HUES64 (cell line): ENCODE results near the gene KSR2.
A peak's percentile ranks its signal among the peaks of the same experiment; 100 is the strongest.

Experiments used
- H3K27ac ChIP-seq: 2 replicates; pipeline ENCODE4 v1.7.0; 2013; ENCODE audit warnings: low read depth, low read length, inconsistent platforms
- H3K27me3 ChIP-seq: 2 replicates; pipeline ENCODE4 v1.6.1; 2013; ENCODE audit warnings: mild to moderate bottlenecking, low read length; ENCODE audit not compliant: insufficient read depth
- H3K36me3 ChIP-seq: 2 replicates; pipeline ENCODE4 v1.6.1; 2013; ENCODE audit warnings: mild to moderate bottlenecking, low read length; ENCODE audit not compliant: insufficient read depth
- H3K4me1 ChIP-seq: 2 replicates; pipeline ENCODE4 v1.6.1; 2013; ENCODE audit warnings: mild to moderate bottlenecking, low read length, moderate library complexity; ENCODE audit not compliant: insufficient read depth
- H3K4me3 ChIP-seq: 2 replicates; pipeline ENCODE4 v1.5.1; 2013; ENCODE audit warnings: mild to moderate bottlenecking, low read length, moderate library complexity
- H3K9ac ChIP-seq: 2 replicates; pipeline ENCODE4 v1.6.1; 2013; ENCODE audit warnings: mild to moderate bottlenecking, low read depth, low read length
- H3K9me3 ChIP-seq: 2 replicates; pipeline ENCODE4 v1.6.1; 2013; ENCODE audit warnings: low read depth, low read length; ENCODE audit not compliant: insufficient read depth
- WGBS: fragments of 150-250, 120-280 bp; methylation state at CpG from one replicate; pipeline ENCODE4 v1.1.7; 2013; ENCODE audit warnings: missing lambda C conversion rate; 5-methylcytosine and 5-hydroxymethylcytosine counted together

Gene KSR2

DNA sequence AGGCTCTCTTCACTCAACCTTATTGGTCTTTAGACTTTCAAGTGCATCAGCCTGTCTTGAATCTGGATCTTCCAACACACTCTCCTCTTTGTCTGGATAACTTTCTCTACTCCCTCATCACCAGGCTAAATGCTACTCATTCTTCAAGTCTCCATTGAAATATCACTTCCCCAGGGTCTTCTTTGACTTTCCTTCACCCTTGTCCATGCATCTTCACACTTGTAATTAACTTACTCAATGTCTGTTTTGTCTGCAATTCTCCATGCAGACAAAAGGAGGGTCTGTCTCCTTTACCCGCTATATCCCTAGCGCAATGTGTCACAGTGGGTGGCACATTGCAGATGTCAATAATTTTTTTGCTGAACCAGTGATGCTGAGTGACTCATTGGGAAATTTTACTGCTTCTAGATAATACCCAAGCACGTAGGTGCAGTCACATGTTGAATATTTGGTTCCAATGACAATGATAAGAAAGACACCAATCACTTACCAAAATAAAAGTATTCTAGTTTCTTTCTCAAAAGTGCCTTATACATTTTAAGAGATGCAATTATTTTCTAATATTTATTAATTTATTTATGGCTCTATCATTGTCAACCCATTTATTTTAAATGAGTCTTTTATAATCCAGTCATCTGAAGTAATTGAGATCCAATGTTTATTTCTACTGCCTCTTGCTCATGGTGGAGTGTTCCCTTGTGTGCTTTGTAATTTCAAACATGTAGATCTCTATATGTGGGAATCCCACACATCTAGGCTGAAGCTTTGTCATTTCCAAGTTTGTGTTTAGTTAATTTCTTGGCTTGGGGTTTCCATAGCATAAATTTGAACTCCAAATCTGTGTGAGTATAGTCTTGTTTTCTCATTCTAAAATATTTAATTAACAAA lies 26.0 kb upstream of the KSR2 start:
- no peak overlapping the region for H3K4me3 ChIP-seq
- 93% methylated on average over 3 of the region's 3 CpGs for WGBS
- no peaks in the 10 kb centered on the region for H3K27me3 ChIP-seq
- H3K4me1 ChIP-seq, result no peaks in the 10 kb centered on the region
- no peak overlapping the region for H3K9ac ChIP-seq
- H3K36me3 ChIP-seq, result no peaks in the 10 kb centered on the region
- H3K9me3 ChIP-seq, result no peaks in the 10 kb centered on the region
- no peak overlapping the region for H3K27ac ChIP-seq

DNA sequence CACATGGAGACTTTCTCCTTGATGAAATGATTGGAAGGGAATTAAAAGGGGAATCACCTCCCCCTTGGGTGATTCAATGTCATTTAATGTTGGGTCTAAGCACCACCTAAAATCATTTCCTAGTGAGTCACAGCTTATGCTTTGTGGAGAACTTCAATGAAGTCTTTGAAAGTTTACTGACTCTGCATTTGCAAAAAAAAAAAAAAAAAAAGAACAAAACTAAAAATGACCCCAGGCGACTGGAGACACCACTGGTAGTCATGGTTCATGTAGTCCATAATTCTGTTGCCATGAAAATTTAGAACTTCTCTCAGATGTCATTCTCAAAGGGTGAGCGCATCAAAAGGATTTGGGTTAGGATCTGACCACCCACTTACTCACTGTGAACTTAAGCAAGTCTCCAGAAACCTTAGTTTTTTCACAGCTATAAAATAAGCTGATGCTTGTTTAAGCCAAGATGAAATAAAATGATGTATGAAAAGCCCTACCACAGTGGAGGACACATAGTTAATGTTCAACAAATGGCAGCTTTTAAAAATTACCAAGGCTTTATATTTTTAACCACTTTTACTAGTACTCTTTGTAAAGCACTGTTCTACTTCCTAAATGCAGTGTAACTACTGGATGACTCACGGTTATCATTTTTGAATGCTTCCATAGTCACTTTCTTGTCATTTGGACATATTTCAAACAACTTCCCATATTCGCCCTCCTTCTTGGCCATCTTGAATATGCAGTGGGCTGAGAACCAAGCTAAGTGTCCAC lies 18.1 kb upstream of the KSR2 start:
- no peaks in the 10 kb centered on the region for H3K9me3 ChIP-seq
- H3K4me1 ChIP-seq, result no peaks in the 10 kb centered on the region; the same call in 1 of the 2 replicates
- WGBS, result 92% methylated on average over 4 of the region's 4 CpGs
- H3K27me3 ChIP-seq, result no peaks in the 10 kb centered on the region
- no peak overlapping the region for H3K9ac ChIP-seq
- H3K27ac ChIP-seq, result no peak overlapping the region
- no peak overlapping the region for H3K4me3 ChIP-seq
- no peaks in the 10 kb centered on the region for H3K36me3 ChIP-seq

DNA sequence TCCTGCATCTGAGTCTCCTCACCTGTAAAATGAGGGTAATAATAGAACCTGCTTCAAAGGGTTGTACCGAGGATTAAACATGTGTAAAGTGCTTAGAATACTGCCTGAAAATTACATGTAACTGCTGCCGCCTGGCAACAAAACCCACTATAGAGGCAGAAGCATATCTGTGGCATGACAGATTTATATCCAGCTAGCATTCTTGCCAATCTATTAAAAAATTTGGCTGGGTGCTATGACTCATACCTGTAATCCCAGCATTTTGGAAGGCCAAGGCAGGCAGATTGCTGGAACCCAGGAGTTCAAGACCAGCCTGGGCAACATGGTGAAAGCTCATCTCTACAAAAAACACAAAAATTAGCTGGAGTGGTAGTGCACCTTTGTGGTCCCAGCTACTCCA lies 16.4 kb upstream of the KSR2 start:
- Histone ChIP-seq H3K4me3 (no peak overlapping the region), H3K9me3 (no peaks in the 10 kb centered on the region), H3K9ac (no peak overlapping the region), H3K4me1 (no peaks in the 10 kb centered on the region; the same call in 1 of the 2 replicates), H3K36me3 (no peaks in the 10 kb centered on the region), H3K27me3 (no peaks in the 10 kb centered on the region), H3K27ac (no peak overlapping the region)
- WGBS, result 85% methylated on average over 2 of the region's 2 CpGs

DNA sequence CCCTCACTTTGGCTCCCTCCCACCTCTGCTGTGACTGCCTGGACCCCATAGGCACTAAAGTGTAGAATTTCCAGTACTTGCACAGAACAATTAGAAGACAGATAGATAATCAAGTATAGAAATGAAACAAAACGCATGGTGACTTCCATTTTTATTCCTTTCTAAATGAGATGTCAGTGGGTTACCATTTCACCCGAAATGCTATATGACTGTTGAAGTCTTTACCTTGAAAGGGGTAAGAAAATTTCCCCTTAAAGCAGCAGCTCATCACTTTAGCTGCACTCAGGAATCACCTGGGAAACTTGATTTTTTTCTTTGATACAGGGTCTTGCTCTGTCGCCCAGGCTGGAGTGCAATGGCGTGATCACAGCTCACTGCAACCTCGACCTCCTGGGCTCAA lies 12.5 kb upstream of the KSR2 start:
- H3K4me1 ChIP-seq, result no peaks in the 10 kb centered on the region
- H3K27me3 ChIP-seq, result no peaks in the 10 kb centered on the region
- WGBS, result 86% methylated on average over 5 of the region's 5 CpGs

DNA sequence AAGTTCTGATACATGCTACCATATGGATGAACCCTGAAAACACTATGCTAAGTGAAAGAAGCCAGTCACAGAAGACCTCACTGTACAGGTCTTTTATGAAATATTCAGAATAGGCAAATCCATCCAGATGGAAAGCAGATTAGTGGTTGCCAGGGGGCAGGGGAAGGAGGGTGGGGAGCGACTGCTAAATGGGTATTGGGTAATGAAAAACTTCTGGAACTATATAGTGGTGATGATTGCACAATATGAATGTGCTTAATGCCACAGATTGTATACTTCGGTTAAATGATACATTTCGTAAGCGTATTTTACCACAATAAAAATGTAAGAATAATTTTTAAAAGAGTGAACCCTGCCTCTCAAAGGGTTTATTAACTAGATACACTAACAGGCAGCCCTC lies 11.8 kb upstream of the KSR2 start:
- Histone ChIP-seq H3K36me3 (no peaks in the 10 kb centered on the region), H3K4me1 (no peaks in the 10 kb centered on the region), H3K9me3 (no peaks in the 10 kb centered on the region), H3K27me3 (no peaks in the 10 kb centered on the region), H3K4me3 (no peak overlapping the region), H3K27ac (no peak overlapping the region), H3K9ac (no peak overlapping the region)
- WGBS, result 89% methylated on average over 1 of the region's 4 CpGs

More for the DNA sequence above, 12.5 kb upstream of the KSR2 start:
- no peaks in the 10 kb centered on the region for H3K36me3 ChIP-seq
- H3K9ac ChIP-seq, result no peak overlapping the region
- H3K4me3 ChIP-seq, result no peak overlapping the region
- no peak overlapping the region for H3K27ac ChIP-seq
- H3K9me3 ChIP-seq, result no peaks in the 10 kb centered on the region

DNA sequence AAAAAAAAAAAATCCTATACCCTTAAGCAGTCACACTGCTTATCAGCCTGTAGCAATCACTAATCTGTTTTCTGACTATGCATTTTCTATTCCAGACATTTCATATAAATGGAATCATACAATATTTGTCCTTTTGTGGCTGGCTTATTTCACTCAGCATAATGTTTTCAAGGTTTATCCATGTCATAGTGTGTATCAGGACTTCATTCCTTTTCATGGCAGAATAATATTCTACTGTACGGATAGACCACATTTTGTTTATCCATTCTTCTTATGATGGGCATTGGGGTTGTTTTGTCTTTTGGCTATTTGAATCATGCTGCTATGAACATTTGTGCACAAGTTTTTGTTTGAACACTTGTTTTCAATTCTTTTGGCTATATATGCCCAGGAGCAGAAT lies 8.6 kb upstream of the KSR2 start:
- Histone ChIP-seq H3K4me3 (no peak overlapping the region), H3K9me3 (no peaks in the 10 kb centered on the region), H3K27ac (no peak overlapping the region), H3K9ac (no peak overlapping the region), H3K4me1 (no peaks in the 10 kb centered on the region), H3K27me3 (no peaks in the 10 kb centered on the region), H3K36me3 (no peaks in the 10 kb centered on the region)
- 83% methylated on average over 1 of the region's 1 CpG for WGBS

DNA sequence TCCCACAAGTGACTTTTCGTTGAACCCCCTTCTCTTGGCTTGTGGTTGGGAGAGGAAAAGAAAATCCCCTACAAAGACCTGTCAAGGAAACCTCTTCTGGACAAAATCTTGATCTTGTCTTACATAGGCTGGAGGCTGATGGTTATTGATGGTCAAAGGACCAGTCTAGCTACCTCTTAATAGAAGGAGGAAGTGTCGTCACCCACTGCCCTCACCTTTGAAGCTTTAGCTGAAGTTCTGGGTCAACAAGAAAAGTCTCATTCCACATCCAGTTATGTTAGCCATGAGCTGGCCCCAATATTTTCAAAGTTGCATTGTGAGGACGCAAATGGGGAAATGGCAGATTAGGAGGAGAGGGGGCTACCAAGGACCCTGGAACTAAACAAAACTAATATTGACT lies 6.2 kb upstream of the KSR2 start:
- Histone ChIP-seq H3K9ac (no peak overlapping the region), H3K36me3 (no peaks in the 10 kb centered on the region), H3K9me3 (peaks cover 14% of the 10 kb centered on the region; the same call in 1 of the 2 replicates), H3K27ac (no peak overlapping the region), H3K4me3 (no peak overlapping the region), H3K27me3 (no peaks in the 10 kb centered on the region; the same call in none of the 2 replicates), H3K4me1 (no peaks in the 10 kb centered on the region)
- WGBS, result 90% methylated on average over 3 of the region's 3 CpGs

DNA sequence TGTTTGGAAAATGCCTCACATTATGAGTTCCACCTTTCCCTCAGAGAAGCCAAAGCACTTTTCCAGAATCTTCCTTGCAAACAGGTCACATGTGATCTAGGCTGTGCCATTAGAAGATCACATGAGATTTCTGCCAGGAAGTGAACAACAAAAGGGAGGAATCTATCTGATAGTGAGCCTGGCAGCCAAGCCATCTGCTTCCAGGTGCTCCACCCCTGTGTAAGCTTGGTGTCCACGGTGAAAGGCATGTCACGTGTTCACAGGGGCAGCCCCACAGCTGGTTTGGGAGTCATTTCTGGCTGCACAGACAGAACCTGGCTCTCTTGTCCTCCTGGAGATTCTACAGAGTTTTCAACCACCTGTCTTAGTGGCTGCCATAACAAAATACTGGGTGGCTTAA lies 3.5 kb upstream of the KSR2 start:
- H3K9ac ChIP-seq, result no peak overlapping the region
- 87% methylated on average over 2 of the region's 2 CpGs for WGBS
- H3K4me3 ChIP-seq, result no peak overlapping the region
- H3K4me1 ChIP-seq, result peaks cover 5% of the 10 kb centered on the region
- H3K27ac ChIP-seq, result no peak overlapping the region
- peaks cover 14% of the 10 kb centered on the region; the same call in 1 of the 2 replicates for H3K9me3 ChIP-seq
- H3K27me3 ChIP-seq, result peaks cover 12% of the 10 kb centered on the region
- H3K36me3 ChIP-seq, result no peaks in the 10 kb centered on the region

DNA sequence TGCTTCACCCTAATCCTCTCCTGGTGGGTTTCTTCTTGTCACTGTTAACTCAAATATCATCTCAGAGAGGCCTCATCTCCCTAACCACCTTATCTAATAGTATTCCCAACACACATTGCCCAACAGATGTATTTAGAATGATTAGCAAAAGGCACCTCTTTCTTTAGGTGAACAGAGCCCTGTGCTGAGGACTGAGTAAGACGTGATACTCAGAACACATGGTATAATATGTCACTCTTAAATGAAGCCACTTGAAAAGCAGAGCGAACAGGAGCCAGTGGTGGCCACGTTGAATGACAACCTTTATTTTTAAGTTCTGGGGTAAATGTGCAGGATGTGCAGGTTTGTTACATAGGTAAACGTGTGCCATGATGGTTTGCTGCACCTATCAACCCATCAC lies 1.5 kb upstream of the KSR2 start:
- Histone ChIP-seq H3K9ac (no peak overlapping the region), H3K36me3 (no peaks in the 10 kb centered on the region), H3K4me3 (no peak overlapping the region), H3K27me3 (peaks cover 24% of the 10 kb centered on the region), H3K27ac (no peak overlapping the region), H3K4me1 (peaks cover 15% of the 10 kb centered on the region), H3K9me3 (peaks cover 14% of the 10 kb centered on the region; the same call in 1 of the 2 replicates)
- 98% methylated on average over 3 of the region's 4 CpGs for WGBS

DNA sequence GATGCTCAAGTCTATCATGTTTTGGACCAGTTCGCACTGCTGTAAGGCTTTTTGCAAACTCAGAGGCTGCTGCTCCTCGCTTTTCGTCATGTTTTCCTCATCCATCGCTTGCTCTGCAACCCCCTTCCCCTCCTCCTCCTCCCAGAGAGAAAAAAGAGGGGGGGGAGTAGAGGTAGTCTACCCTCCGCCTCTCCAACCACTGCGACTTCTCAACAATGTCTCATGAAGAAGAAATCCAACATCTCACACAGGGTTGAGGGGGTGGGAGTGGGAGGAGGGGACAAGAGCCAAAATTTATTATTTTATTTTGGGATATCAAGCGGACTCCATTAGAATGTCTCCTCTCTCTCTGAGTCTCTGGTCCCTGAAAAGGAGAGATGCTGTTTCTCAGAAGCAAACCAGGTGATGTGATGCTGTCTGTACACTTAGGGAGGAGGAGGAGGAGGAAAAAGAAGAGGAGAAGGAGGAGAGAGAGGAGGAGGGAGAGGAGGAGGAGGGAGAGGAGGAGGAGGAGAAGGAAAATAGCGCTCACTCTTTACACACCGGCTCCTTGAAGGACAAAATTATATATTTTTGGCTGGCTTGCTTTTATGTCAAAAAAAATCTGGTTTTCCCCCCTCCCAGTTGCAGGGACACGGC lies 520 bp downstream of the KSR2 start:
- Histone ChIP-seq H3K4me3 (peak overlapping the region; percentile 91), H3K9me3 (peaks cover 14% of the 10 kb centered on the region; the same call in 1 of the 2 replicates), H3K9ac (peak overlapping the region; percentile 80), H3K27me3 (peaks cover 24% of the 10 kb centered on the region), H3K27ac (no peak overlapping the region), H3K36me3 (no peaks in the 10 kb centered on the region), H3K4me1 (peaks cover 15% of the 10 kb centered on the region)
- WGBS, result 2% methylated on average over 6 of the region's 10 CpGs

DNA sequence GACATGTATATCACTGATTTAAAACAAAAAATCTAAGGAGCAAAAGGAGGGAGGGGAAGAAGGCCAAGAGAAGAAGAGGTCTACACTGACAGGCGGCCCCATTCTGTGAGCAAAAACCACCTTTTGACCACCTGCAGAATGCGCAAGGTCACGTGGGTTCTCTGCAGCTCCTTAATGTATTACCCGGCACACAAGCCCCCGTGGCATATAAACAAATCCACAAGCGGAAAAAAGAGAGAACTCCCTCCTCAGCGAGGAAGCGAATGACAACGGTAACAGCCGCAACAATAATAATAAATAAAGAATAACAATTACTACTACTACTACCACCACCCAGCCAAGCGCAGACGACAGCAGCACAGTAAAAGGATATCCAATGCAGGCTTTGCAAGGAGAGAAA lies 1.3 kb downstream of the KSR2 start:
- peaks cover 24% of the 10 kb centered on the region for H3K27me3 ChIP-seq
- peak overlapping the region; percentile 91 for H3K4me3 ChIP-seq
- peaks cover 15% of the 10 kb centered on the region for H3K4me1 ChIP-seq
- H3K9me3 ChIP-seq, result peaks cover 14% of the 10 kb centered on the region; the same call in 1 of the 2 replicates
- WGBS, result 30% methylated on average over 11 of the region's 12 CpGs
- H3K9ac ChIP-seq, result no peak overlapping the region
- no peak overlapping the region for H3K27ac ChIP-seq
- H3K36me3 ChIP-seq, result no peaks in the 10 kb centered on the region
